ENCODE data around the gene FOXP1.

Gene FOXP1

DNA sequence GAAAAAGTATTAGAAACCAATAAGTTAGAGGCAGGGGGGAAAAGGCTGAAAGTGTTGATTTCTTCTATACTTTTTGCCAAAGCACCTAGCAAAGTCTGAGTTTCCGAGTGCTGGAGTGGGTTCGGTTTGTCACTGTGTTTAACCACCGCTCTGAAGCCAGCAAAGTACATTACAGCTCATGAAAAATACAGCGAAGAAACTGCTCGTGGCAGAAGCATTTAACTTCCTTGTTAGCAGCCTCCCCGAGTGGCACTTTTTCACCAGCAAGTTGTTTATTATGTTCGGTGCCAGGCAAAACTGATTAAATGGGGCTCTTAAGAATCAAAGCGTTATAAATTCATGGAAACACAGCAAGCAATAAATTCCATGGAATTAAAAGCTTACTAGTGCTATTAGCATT, 313.6 kb downstream of the FOXP1 start:
- Histone ChIP-seq H3K9me3 (ENCODE audit: insufficient read depth, low read length) (no peaks in the 10 kb centered on the region), H3K36me3 (ENCODE audit: low read length) (no peaks in the 10 kb centered on the region), H3K4me3 (ENCODE audit: insufficient read depth, low read length, poor library complexity, severe bottlenecking) (no peak overlapping the region), H4K20me1 (ENCODE audit: low read depth, low read length) (no peaks in the 10 kb centered on the region), H3K79me2 (ENCODE audit: insufficient read depth, low read length) (no peaks in the 10 kb centered on the region), H3F3A (ENCODE audit: insufficient read depth) (no peaks in the 10 kb centered on the region), H3K27me3 (ENCODE audit: low read length) (no peaks in the 10 kb centered on the region), H3K9ac (ENCODE audit: low read length) (no peak overlapping the region), H3K27ac (ENCODE audit: low read depth, low read length) (no peak overlapping the region), H3K4me2 (ENCODE audit: low read depth, low read length, poor library complexity, severe bottlenecking) (no peak overlapping the region), H2AFZ (ENCODE audit: low read depth, low read length, severe bottlenecking) (no peak overlapping the region), H3K9me2 (replicated peaks; ENCODE audit: insufficient read depth, low read length) (no peaks in the 10 kb centered on the region)
- TF ChIP-seq, protein P1, sequence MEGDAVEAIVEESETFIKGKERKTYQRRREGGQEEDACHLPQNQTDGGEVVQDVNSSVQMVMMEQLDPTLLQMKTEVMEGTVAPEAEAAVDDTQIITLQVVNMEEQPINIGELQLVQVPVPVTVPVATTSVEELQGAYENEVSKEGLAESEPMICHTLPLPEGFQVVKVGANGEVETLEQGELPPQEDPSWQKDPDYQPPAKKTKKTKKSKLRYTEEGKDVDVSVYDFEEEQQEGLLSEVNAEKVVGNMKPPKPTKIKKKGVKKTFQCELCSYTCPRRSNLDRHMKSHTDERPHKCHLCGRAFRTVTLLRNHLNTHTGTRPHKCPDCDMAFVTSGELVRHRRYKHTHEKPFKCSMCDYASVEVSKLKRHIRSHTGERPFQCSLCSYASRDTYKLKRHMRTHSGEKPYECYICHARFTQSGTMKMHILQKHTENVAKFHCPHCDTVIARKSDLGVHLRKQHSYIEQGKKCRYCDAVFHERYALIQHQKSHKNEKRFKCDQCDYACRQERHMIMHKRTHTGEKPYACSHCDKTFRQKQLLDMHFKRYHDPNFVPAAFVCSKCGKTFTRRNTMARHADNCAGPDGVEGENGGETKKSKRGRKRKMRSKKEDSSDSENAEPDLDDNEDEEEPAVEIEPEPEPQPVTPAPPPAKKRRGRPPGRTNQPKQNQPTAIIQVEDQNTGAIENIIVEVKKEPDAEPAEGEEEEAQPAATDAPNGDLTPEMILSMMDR (IDR thresholded peaks at IDR 0.05; ENCODE audit: insufficient read depth, low read length, poor library complexity, severe bottlenecking), result no peak
- TF ChIP-seq EZH2phosphoT487 (conservative IDR thresholded peaks at IDR 0.05; ENCODE audit: low read length), result no peak

DNA sequence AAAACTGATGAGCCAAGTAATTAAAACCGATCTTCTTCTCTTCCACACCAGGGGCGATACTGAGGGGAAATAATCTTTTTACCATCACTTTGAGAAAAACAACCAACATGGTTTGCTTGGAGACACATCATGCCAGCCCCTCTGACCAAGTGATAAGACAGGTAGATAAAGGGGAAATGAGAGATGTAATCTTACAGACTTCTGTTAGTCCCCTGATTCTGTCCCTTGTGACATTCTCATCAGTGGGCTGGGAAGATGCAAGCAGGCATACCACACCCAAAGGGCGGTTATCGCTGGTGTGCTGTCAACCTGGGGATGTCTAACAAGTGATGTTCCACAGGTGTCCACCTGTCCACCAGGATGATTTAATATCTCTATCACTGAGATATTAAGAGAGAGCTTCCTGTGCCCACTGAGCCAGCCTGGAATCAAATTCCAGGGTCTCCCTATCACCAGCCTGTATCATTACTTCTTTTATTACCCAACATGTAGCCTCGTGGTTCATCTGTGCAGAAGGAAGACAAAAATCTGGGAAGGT, 315.0 kb downstream of the FOXP1 start:
- Histone ChIP-seq H3K36me3 (ENCODE audit: low read length) (no peaks in the 10 kb centered on the region), H3K4me3 (ENCODE audit: insufficient read depth, low read length, poor library complexity, severe bottlenecking) (no peak overlapping the region), H3K4me2 (ENCODE audit: low read depth, low read length, poor library complexity, severe bottlenecking) (no peak overlapping the region), H3K9me3 (ENCODE audit: insufficient read depth, low read length) (no peaks in the 10 kb centered on the region), H3K27me3 (ENCODE audit: low read length) (no peaks in the 10 kb centered on the region), H2AFZ (ENCODE audit: low read depth, low read length, severe bottlenecking) (no peak overlapping the region), H3K27ac (ENCODE audit: low read depth, low read length) (no peak overlapping the region), H4K20me1 (ENCODE audit: low read depth, low read length) (no peaks in the 10 kb centered on the region), H3K9ac (ENCODE audit: low read length) (no peak overlapping the region), H3K79me2 (ENCODE audit: insufficient read depth, low read length) (no peaks in the 10 kb centered on the region), H3F3A (ENCODE audit: insufficient read depth) (no peaks in the 10 kb centered on the region), H3K9me2 (replicated peaks; ENCODE audit: insufficient read depth, low read length) (no peaks in the 10 kb centered on the region)
- TF ChIP-seq, protein P1 (IDR thresholded peaks at IDR 0.05; ENCODE audit: insufficient read depth, low read length, poor library complexity, severe bottlenecking), result no peak
- TF ChIP-seq EZH2phosphoT487 (conservative IDR thresholded peaks at IDR 0.05; ENCODE audit: low read length), result no peak

DNA sequence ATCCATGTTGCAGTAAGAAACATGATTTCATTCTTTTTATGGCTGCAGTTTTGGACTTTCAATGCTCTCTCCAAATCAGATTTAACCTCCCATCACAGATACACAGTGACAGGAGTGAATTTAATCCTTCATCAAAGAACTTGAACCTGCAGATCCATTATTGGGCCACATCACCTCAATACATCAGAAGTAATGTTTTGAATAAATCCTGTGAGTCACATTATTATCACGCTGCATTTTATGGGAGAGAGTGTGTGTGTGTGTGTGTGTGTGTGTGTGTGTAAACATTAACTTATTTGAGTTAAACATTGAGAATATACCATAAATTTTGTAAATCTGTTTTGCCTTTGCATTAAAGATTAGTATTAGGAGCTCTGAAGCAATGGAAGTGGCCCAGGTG, 316.7 kb downstream of the FOXP1 start:
- H3F3A ChIP-seq (ENCODE audit: insufficient read depth), result no peaks in the 10 kb centered on the region
- no peaks in the 10 kb centered on the region for H3K36me3 ChIP-seq (ENCODE audit: low read length)
- H3K4me2 ChIP-seq (ENCODE audit: low read depth, low read length, poor library complexity, severe bottlenecking), result no peak overlapping the region
- H3K27ac ChIP-seq (ENCODE audit: low read depth, low read length), result no peak overlapping the region
- no peak overlapping the region for H3K9ac ChIP-seq (ENCODE audit: low read length)
- H3K4me3 ChIP-seq (ENCODE audit: insufficient read depth, low read length, poor library complexity, severe bottlenecking), result no peak overlapping the region
- H3K9me2 ChIP-seq (replicated peaks; ENCODE audit: insufficient read depth, low read length), result no peaks in the 10 kb centered on the region
- TF ChIP-seq, protein P1 (IDR thresholded peaks at IDR 0.05; ENCODE audit: insufficient read depth, low read length, poor library complexity, severe bottlenecking), result no peak
- no peak for TF ChIP-seq EZH2phosphoT487 (conservative IDR thresholded peaks at IDR 0.05; ENCODE audit: low read length)
- no peaks in the 10 kb centered on the region for H4K20me1 ChIP-seq (ENCODE audit: low read depth, low read length)
- no peaks in the 10 kb centered on the region for H3K79me2 ChIP-seq (ENCODE audit: insufficient read depth, low read length)
- H3K9me3 ChIP-seq (ENCODE audit: insufficient read depth, low read length), result no peaks in the 10 kb centered on the region
- no peak overlapping the region for H2AFZ ChIP-seq (ENCODE audit: low read depth, low read length, severe bottlenecking)
- H3K27me3 ChIP-seq (ENCODE audit: low read length), result no peaks in the 10 kb centered on the region

Data from SU-DHL-6 (cell line).